ENCODE measurements around the gene PLS3. TPM values are rescaled to one million over a fixed set of nuclear protein-coding genes. Genes with fewer than 3 reads are reported as not detected.
A peak's percentile ranks its signal among the peaks of the same experiment; 100 is the strongest.

PLS3 gene
- total and polyA plus RNA-seq, 2 of the 4 experiments (the other 2 are of a cell fraction): 158 to 252 TPM

- BruUV-seq (replicated peaks): no TSS peak
- Histone ChIP-seq H2BK20ac (ENCODE audit: low read depth, low read length) (no peak overlapping the region), H2AK9ac (replicated peaks; ENCODE audit: low read depth, low read length, poor library complexity) (no peak overlapping the region), H3K56ac (ENCODE audit: extremely low read depth, insufficient read depth, low read length) (no peak overlapping the region), H2BK120ac (ENCODE audit: low read depth, low read length) (0 out of 2 replicates have a peak overlapping the region, but pooled peaks have one; percentile 28), H3K4me1 (ENCODE audit: control insufficient read depth, insufficient read depth, low read length) (peaks cover 2% of the 10 kb centered on the region; the same call in 1 of the 2 replicates), H3K79me1 (ENCODE audit: low read depth in 1 of 2, low read length in 2 of 2) (peaks cover under 1 to 8% of the 10 kb centered on the region in 2 experiments; a peak in 2 of 4 replicates), H4K5ac (ENCODE audit: low read depth, low read length) (no peak overlapping the region), H2AK5ac (ENCODE audit: low read depth, low read length) (no peak overlapping the region), H3K14ac (replicated peaks; ENCODE audit: low read depth, low read length) (0 out of 2 replicates have a peak overlapping the region, but pooled peaks have one; percentile 15), H3K27me3 (ENCODE audit: control insufficient read depth, insufficient read depth, low read length) (peaks cover 3% of the 10 kb centered on the region; the same call in 1 of the 2 replicates), H3K9me3 (ENCODE audit: control insufficient read depth, insufficient read depth, low read length) (peaks cover 2% of the 10 kb centered on the region; the same call in 1 of the 2 replicates), H4K20me1 (ENCODE audit: insufficient read depth, low read length) (peaks cover 3% of the 10 kb centered on the region; the same call in 1 of the 2 replicates), H2BK5ac (ENCODE audit: low read depth, low read length, poor library complexity, severe bottlenecking) (peak overlapping the region; percentile 56), H3K9me1 (ENCODE audit: insufficient read depth, low read length) (no peaks in the 10 kb centered on the region; the same call in 1 of the 2 replicates), H3K27ac (ENCODE audit: insufficient read depth, low read length) (no peak overlapping the region; the same call in 1 of the 2 replicates), H4K8ac (ENCODE audit: low read depth in 2 of 2, low read length in 2 of 2) (peak overlapping the region in 1 of 2 experiments; percentile 30; a peak in 1 of 4 replicates), H3K9ac (ENCODE audit: low read depth, low read length) (no peak overlapping the region), H2BK15ac (ENCODE audit: low read depth, low read length) (no peak overlapping the region), H4K91ac (ENCODE audit: insufficient read depth, low read depth, low read length) (no peak overlapping the region), H3K4me2 (ENCODE audit: low read depth, low read length) (no peak overlapping the region), H3K18ac (ENCODE audit: low read depth, low read length) (no peak overlapping the region), H3K36me3 (ENCODE audit: control insufficient read depth, insufficient read depth, low read length) (no peaks in the 10 kb centered on the region), H2AFZ (replicated peaks; ENCODE audit: low read length, poor library complexity) (no peak overlapping the region), H3K4me3 (ENCODE audit: insufficient read depth, low read depth, low read length) (no peak overlapping the region), H3K4ac (ENCODE audit: low read depth, low read length) (peak overlapping the region; percentile 31; the same call in 1 of the 2 replicates), H3K23ac (ENCODE audit: low read depth, low read length) (no peak overlapping the region)
- ATAC-seq (ENCODE audit: low read depth): no peak
- dilution Hi-C loops (cut with HindIII; ENCODE audit: low sequenced_read_pairs, unreplicated experiment): no loop called here
- intact Hi-C loops (cut with micrococcal nuclease): no loop called here
- DNase-seq: no peak
- TF ChIP-seq POLR2A (IDR thresholded peaks at IDR 0.05; ENCODE audit: low read depth, low read length) (no peak), RCOR1 (IDR thresholded peaks at IDR 0.05; ENCODE audit: insufficient replicate concordance, low read length) (no peak), CEBPB (IDR thresholded peaks at IDR 0.05; ENCODE audit: low read depth, low read length) (no peak), NFE2L2 (IDR thresholded peaks at IDR 0.05; ENCODE audit: low read depth, low read length) (no peak), SMC3 (IDR thresholded peaks at IDR 0.05; ENCODE audit: low read depth, low read length) (no peak), MXI1 (IDR thresholded peaks at IDR 0.05; ENCODE audit: borderline replicate concordance, low read depth, low read length) (no peak), FOS (IDR thresholded peaks at IDR 0.05; ENCODE audit: low read depth, low read length) (no peak), MAFK (IDR thresholded peaks at IDR 0.05; ENCODE audit: low read depth, low read length) (no peak)
- WGBS, 2 experiments (ENCODE audit: extremely low coverage in 2 of 2, insufficient read length in 1 of 2): no CpG with 5 or more reads among the region's 5 CpGs
- POLR2A ChIA-PET (ENCODE audit: unreplicated experiment): no interaction called here
- CTCF ChIA-PET: no interaction called here
- in situ Hi-C loops (cut with MboI; ENCODE audit: low sequenced_read_pairs): no loop called here
Observed at GRCh38 chrX:115606861-115607260, 45.9 kb downstream of the PLS3 start.

Measured in IMR-90 (cell line).